LoVo (cell line): Measurements from ENCODE around the gene MTCH2.
"Not testable (repeated sequence)": the region's sequence is repeated elsewhere in the genome, so short reads cannot be mapped to it uniquely, and the experiment has no call there.

Source experiments
- DNase-seq: peaks from one replicate; pipeline ENCODE4 v3.0.0-alpha.2; 2016; ENCODE audit warnings: low spot score

MTCH2 gene

DNA sequence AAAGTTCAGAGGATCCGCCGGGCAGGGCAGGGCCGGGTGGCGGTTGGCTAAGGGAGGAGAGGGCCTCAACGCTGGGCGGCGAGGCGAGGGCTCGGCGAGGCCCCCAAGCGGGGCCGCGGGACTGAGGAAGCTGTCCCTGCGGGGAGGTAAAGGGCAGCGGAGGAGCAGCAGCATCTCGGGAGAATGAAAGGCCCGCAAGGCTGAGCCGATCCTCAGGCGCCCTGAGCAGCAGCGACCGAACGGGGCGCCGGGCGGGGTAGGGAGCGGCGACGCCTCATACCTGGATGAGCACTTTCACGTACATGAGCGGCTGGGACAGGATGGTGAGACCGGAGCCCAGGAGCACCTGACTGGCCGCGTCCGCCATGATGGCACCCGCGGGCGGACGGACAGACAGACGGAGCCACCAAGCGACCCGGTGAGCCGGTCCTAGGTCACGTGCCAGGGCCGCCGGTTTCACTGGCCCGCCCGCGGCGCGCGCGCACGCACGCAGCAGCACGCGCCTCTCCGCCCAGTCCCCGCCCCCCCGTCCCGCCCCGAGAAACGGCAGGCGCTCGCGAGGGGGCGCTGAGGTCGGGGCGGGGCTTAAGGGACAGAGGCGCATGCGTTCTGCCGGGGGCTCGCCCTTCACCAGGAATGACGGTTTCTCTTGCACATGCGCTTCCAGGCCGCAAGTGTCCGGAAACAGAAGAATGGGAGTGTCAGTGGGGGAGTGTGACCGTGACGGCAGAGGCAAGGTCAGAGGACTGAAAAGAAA lies at the start of gene MTCH2:
Gene MTCH2, minus strand, starts transcription at position 461 of the 757 bp plus-strand sequence. Its CDS starts 94 bp downstream, at position 367.
- DNase-seq: peak; percentile 97

GRCh38 chr11:47691979-47692378 lies 49.6 kb upstream of the MTCH2 start:
- no peak for DNase-seq

- DNase-seq: no peak
These were observed 47.1 kb upstream of the MTCH2 start for GRCh38 chr11:47689480-47689879.

- DNase-seq: no peak
These were observed 46.6 kb upstream of the MTCH2 start for GRCh38 chr11:47688991-47689390.

DNA sequence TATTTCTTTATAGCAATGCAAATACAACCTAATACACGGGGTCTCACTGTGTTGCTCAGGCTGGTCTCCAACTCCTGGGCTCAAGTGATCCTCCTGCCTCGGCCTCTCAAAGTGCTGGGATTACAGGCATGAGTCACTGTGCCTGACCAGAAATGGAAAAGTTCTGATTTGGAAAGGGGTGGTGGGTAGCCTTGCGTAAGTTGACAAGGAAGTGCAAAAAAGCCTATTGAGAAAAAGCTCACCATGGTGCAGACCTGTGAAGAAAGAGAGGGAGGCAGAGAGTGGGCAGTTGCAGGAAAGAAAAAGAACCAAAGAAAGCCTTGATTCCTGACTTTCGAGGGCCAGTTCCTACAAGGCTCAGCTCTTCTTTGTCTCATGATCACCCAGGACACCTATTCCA lies 45.8 kb upstream of the MTCH2 start:
- DNase-seq: no peak

DNA sequence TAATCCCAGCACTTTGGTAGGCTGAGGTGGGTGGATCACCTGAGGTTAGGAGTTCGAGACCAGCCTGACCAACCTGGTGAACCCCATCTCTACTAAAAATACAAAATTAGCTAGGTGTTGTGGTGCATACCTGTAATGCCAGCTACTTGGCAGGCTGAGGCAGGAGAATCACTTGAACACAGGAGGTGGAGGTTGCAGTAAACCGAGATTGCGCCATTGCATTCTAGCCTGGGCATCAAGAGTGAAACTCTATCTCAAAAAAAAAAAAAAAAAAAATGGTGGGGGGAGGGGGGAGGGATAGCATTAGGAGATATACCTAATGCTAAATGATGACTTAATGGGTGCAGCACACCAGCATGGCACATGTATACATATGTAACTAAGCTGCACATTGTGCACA lies 44.3 kb upstream of the MTCH2 start:
- not testable (repeated sequence) for DNase-seq

DNA sequence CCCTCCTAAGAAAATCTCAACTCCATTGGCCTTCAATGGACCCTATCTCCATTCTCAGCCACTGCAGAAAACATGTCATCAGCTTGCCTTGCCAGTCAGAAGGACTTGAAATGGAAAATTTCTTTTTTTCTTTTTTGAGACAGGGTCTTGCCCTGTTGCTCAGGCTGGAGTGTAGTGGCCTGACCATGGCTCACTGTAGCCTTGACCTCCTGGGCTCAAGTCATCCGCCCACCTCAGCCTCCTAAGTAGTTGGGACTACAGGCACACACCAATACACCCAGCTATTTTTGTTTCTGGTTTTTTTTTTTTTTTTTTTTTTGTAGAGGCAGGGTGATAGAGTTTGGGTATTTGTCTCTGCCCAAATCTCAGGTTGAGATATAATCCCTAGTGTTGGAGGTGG lies 43.8 kb upstream of the MTCH2 start:
- no peak for DNase-seq

- no peak for DNase-seq
These were observed 33.5 kb upstream of the MTCH2 start for GRCh38 chr11:47675851-47676250.

- DNase-seq: no peak
These were observed 29.9 kb upstream of the MTCH2 start for GRCh38 chr11:47672283-47672730.

DNA sequence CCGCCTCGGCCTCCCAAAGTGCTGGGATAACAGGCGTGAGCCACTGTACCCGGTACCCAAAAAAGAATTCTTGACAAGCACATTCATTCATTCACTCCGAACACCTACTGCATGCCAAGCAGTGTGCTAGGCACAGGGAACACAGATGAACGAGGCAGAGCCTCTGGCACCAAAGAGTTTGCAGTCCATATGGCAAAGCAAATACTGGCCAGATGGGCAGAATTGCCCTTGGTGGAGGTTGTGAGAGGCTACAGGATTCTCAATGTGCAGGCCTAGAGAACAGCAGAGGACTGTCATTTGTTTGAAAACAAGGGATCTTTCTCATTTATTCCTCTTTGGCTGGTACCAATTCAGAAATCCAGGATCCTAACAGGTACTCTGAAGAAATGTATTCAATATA lies 27.5 kb upstream of the MTCH2 start:
- no peak for DNase-seq

GRCh38 chr11:47668665-47669064 lies 26.3 kb upstream of the MTCH2 start:
- no peak for DNase-seq

DNA sequence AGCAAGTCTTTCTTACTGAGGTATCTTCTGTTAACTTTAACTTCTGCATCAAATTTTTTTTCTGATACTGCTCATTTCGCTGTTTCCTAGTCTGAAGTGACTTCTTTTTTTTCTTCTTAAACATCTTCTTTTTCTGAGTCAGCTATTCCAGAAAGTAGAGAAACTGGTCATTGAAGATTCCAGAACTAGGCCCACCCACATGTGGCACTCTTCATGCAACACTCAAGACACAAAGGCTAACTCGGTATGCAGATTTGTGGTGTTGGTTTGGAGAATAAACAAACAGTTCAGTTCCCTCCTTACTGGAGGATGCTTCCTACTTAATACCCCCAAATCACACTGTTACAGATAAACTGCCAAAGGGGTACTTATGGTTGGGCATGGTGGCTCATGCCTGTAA lies 25.2 kb upstream of the MTCH2 start:
- no peak for DNase-seq

- no peak for DNase-seq
These were observed 24.8 kb upstream of the MTCH2 start for GRCh38 chr11:47667135-47667534.

- not testable (repeated sequence) for DNase-seq
These were observed 22.6 kb upstream of the MTCH2 start for GRCh38 chr11:47664936-47665335.

GRCh38 chr11:47661245-47661644 lies 18.9 kb upstream of the MTCH2 start:
- DNase-seq: no peak

DNA sequence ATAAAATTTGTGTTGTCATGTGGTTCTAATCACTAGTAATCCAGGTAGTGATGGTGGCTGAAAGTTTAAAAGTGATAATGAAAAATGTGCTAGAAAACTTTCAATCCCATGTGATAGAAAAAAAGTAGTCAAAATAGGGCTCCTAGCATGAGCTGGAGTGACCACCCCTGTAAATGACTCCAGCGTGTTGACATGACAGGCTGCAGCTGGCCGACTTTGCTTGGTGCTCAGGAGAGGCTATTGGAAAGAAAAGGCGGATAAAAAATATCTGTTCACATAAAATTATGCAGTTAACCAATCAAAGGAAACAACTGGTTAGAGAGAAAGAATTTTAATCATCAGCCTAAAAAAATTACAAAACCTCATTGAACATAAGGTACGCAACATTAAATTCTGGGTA lies 16.9 kb upstream of the MTCH2 start:
- DNase-seq: no peak

GRCh38 chr11:47656260-47656885 lies 14.0 kb upstream of the MTCH2 start:
- DNase-seq: no peak

GRCh38 chr11:47651818-47652469 lies 9.6 kb upstream of the MTCH2 start:
- no peak for DNase-seq

GRCh38 chr11:47649276-47649675 lies 6.9 kb upstream of the MTCH2 start:
- DNase-seq: no peak

DNA sequence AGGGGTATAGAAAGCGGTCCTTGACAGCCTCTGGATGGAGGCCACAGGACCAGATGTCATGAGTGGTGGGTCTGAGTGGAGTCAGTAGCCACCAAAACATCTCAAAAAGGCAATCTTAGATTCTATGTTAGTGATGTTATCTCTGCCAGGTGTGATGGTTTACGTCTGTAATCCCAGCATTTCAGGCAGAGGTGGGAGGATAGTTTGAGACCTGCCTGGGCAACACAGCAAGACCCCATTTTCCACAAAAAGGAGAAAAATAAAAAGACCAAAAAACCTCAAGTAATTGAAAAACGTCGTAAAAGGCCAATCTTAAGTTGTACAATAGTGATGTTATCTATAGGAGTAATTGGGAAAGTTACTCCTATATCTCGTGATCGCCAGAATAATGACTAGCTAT lies 3.7 kb upstream of the MTCH2 start:
- no peak for DNase-seq

- DNase-seq: no peak
These were observed 3.1 kb upstream of the MTCH2 start for GRCh38 chr11:47645500-47645899.

- no peak for DNase-seq
These were observed 710 bp downstream of the MTCH2 start for GRCh38 chr11:47641600-47642098.

GRCh38 chr11:47640506-47640905 lies 1.9 kb downstream of the MTCH2 start:
- not testable (repeated sequence) for DNase-seq
